OCI-LY1 (cell line): ENCODE data around the gene TRAPPC4.

Experiments
- H2AFZ ChIP-seq: fragments of 200-600 bp; sonication (generic), shearing (Covaris generic); 2 replicates; pipeline ENCODE4 v1.6.0; 2014; ENCODE audit warnings: antibody characterized with exemption, mild to moderate bottlenecking, low read length
- H3F3A ChIP-seq: fragments of 200-600 bp; sonication (generic), shearing (Covaris generic); 2 replicates; pipeline ENCODE4 v1.6.0; 2014; ENCODE audit warnings: mild to moderate bottlenecking, antibody characterized with exemption, low read length, moderate library complexity; ENCODE audit not compliant: insufficient read depth
- H3K27ac ChIP-seq: fragments of 200-600 bp; sonication (generic); 2 replicates; pipeline ENCODE4 v1.5.1; 2014; ENCODE audit warnings: low read length, mixed run types, mild to moderate bottlenecking, low read depth; ENCODE audit not compliant: poor library complexity, severe bottlenecking
- H3K27me3 ChIP-seq: fragments of 200-600 bp; sonication (generic); 2 replicates; pipeline ENCODE4 v1.6.0; 2014; ENCODE audit warnings: antibody characterized with exemption, mild to moderate bottlenecking, low read length, moderate library complexity; ENCODE audit not compliant: insufficient read depth
- H3K36me3 ChIP-seq: fragments of 200-600 bp; sonication (generic); 2 replicates; pipeline ENCODE4 v1.6.1; 2014; ENCODE audit warnings: mild to moderate bottlenecking, antibody characterized with exemption, low read length, moderate library complexity, mixed read lengths; ENCODE audit not compliant: insufficient read depth
- H3K4me1 ChIP-seq: fragments of 200-600 bp; sonication (generic); 2 replicates; pipeline ENCODE4 v1.5.1; 2014; ENCODE audit warnings: mild to moderate bottlenecking, low read length, moderate library complexity; ENCODE audit not compliant: insufficient read depth, severe bottlenecking
- H3K4me2 ChIP-seq: fragments of 200-600 bp; sonication (generic), shearing (Covaris generic); 2 replicates; pipeline ENCODE4 v1.6.1; 2014; ENCODE audit warnings: low read length
- H3K4me3 ChIP-seq: fragments of 200-600 bp; sonication (generic); 2 replicates; pipeline ENCODE4 v1.5.1; 2014; ENCODE audit warnings: low read length, low read depth, mild to moderate bottlenecking, mixed read lengths; ENCODE audit not compliant: poor library complexity, severe bottlenecking
- H3K79me2 ChIP-seq: fragments of 200-600 bp; shearing (Covaris generic); 2 replicates; pipeline ENCODE4 v1.6.1; 2016; ENCODE audit warnings: mixed run types, low read length, mixed read lengths; ENCODE audit not compliant: insufficient read depth
- H3K9ac ChIP-seq: fragments of 200-600 bp; sonication (generic), shearing (Covaris generic); 2 replicates; pipeline ENCODE4 v1.6.1; 2014; ENCODE audit warnings: mild to moderate bottlenecking, low read length, mixed read lengths
- H3K9me2 ChIP-seq: fragments of 200-600 bp; sonication (generic), shearing (Covaris generic); 2 replicates; pipeline ENCODE4 v1.6.1; 2014; ENCODE audit warnings: low read depth, mild to moderate bottlenecking, low read length, mixed read lengths
- H3K9me3 ChIP-seq: fragments of 200-600 bp; shearing (Covaris generic); 2 replicates; pipeline ENCODE4 v1.6.1; 2014; ENCODE audit warnings: low read length, mixed read lengths
- H4K20me1 ChIP-seq: fragments of 200-600 bp; sonication (generic), shearing (Covaris generic); 2 replicates; pipeline ENCODE4 v1.6.0; 2016; ENCODE audit warnings: mild to moderate bottlenecking, low read length; ENCODE audit not compliant: insufficient read depth
- CTCF ChIP-seq: fragments of 200-600 bp; sonication (generic), shearing (Covaris generic); IDR thresholded peaks from 2 replicates; pipeline ENCODE4 v1.5.1; 2017; ENCODE audit warnings: mild to moderate bottlenecking, antibody characterized with exemption, low read length, moderate library complexity, mixed read lengths
- EZH2 ChIP-seq: fragments of 200-600 bp; sonication (generic), shearing (Covaris generic); IDR thresholded peaks from 2 replicates; pipeline ENCODE4 v1.8.0; 2017; ENCODE audit warnings: borderline replicate concordance, mixed run types, mild to moderate bottlenecking, antibody characterized with exemption, low read length, moderate library complexity, mixed read lengths

TRAPPC4 gene

GRCh38 chr11:118998822-118999221, 19.7 kb upstream of the TRAPPC4 start:
- H3K79me2 ChIP-seq: peaks cover 4% of the 10 kb centered on the region; the same call in 1 of the 2 replicates
- H3K4me3 ChIP-seq: peak overlapping the region; percentile 86
- H3K4me1 ChIP-seq: peaks cover 21% of the 10 kb centered on the region
- H3K36me3 ChIP-seq: peaks cover 38% of the 10 kb centered on the region
- H3K9me2 ChIP-seq: no peaks in the 10 kb centered on the region
- H3K27me3 ChIP-seq: no peaks in the 10 kb centered on the region
- peak overlapping the region; percentile 93 for H3K9ac ChIP-seq
- H4K20me1 ChIP-seq: no peaks in the 10 kb centered on the region
- no peak for TF ChIP-seq CTCF
- TF ChIP-seq EZH2: no peak
- H3K27ac ChIP-seq: no peak overlapping the region
- H2AFZ ChIP-seq: no peak overlapping the region
- no peaks in the 10 kb centered on the region for H3F3A ChIP-seq
- H3K9me3 ChIP-seq: no peaks in the 10 kb centered on the region
- H3K4me2 ChIP-seq: peak overlapping the region; percentile 94

DNA sequence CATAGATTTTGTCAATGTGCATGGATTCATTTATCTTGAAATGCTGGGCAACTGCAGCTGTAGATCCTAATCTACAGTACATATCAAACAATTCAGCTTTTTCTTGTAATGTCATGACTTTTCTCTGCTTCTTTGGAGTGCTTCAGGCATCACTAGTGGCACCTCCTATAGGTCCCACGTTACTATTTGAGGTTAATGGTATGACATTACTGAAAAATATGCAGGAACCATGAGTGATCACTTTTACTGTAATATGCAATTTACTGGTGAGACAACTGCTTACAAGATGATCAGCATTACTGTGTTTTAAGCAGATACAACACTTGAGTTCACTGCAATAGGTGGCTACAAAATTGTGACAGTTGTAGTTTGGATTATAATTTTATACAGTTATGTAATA, 17.7 kb upstream of the TRAPPC4 start:
- Histone ChIP-seq H3K9me2 (no peaks in the 10 kb centered on the region), H3K9me3 (no peaks in the 10 kb centered on the region), H3K27ac (no peak overlapping the region), H3K79me2 (peaks cover 4% of the 10 kb centered on the region; the same call in 1 of the 2 replicates), H3K4me3 (no peak overlapping the region), H3K4me1 (peaks cover 21% of the 10 kb centered on the region), H3K9ac (no peak overlapping the region), H2AFZ (no peak overlapping the region), H3K4me2 (no peak overlapping the region), H4K20me1 (no peaks in the 10 kb centered on the region), H3F3A (no peaks in the 10 kb centered on the region), H3K36me3 (peaks cover 40% of the 10 kb centered on the region), H3K27me3 (no peaks in the 10 kb centered on the region)
- TF ChIP-seq CTCF: no peak
- no peak for TF ChIP-seq EZH2

- Histone ChIP-seq H3F3A (no peaks in the 10 kb centered on the region), H3K9ac (no peak overlapping the region), H3K4me2 (no peak overlapping the region), H2AFZ (no peak overlapping the region), H3K4me1 (no peaks in the 10 kb centered on the region), H3K4me3 (no peak overlapping the region), H3K27me3 (no peaks in the 10 kb centered on the region), H3K79me2 (no peaks in the 10 kb centered on the region), H4K20me1 (no peaks in the 10 kb centered on the region), H3K27ac (no peak overlapping the region), H3K9me3 (no peaks in the 10 kb centered on the region), H3K9me2 (no peaks in the 10 kb centered on the region), H3K36me3 (peaks cover 30% of the 10 kb centered on the region)
- no peak for TF ChIP-seq CTCF
Measured at GRCh38 chr11:119006656-119007055, 11.9 kb upstream of the TRAPPC4 start.
